Loucy (cell line): ENCODE data around the gene POLR3F.
"Not testable (repeated sequence)": the region's sequence is repeated elsewhere in the genome, so short reads cannot be mapped to it uniquely, and the experiment has no call there.

Source experiments
- H2AFZ ChIP-seq: fragments of 200-600 bp; sonication (generic); 2 replicates; pipeline ENCODE4 v1.6.0; 2016; ENCODE audit warnings: antibody characterized with exemption, mild to moderate bottlenecking, low read length, moderate library complexity
- H3F3A ChIP-seq: fragments of 200-600 bp; 2 replicates; pipeline ENCODE4 v1.6.0; 2016; ENCODE audit warnings: antibody characterized with exemption, low read depth, mild to moderate bottlenecking
- H3K27me3 ChIP-seq: fragments of 200-600 bp; sonication (generic); 2 replicates; pipeline ENCODE4 v1.6.1; 2014; ENCODE audit warnings: low read length, mild to moderate bottlenecking; ENCODE audit not compliant: insufficient read depth, poor library complexity, severe bottlenecking
- H3K36me3 ChIP-seq: fragments of 200-600 bp; sonication (generic); 2 replicates; pipeline ENCODE4 v1.6.1; 2016; ENCODE audit warnings: low read length; ENCODE audit not compliant: insufficient read depth
- H3K4me1 ChIP-seq: fragments of 200-600 bp; sonication (generic); 2 replicates; pipeline ENCODE4 v1.5.1; 2014; ENCODE audit warnings: low read length, mild to moderate bottlenecking; ENCODE audit not compliant: insufficient read depth, poor library complexity, severe bottlenecking
- H3K4me2 ChIP-seq: fragments of 200-600 bp; sonication (generic); 2 replicates; pipeline ENCODE4 v1.6.0; 2014; ENCODE audit warnings: antibody characterized with exemption, low read length, low read depth, mild to moderate bottlenecking; ENCODE audit not compliant: poor library complexity, severe bottlenecking
- H3K4me3 ChIP-seq: fragments of 200-600 bp; sonication (generic); 2 replicates; pipeline ENCODE4 v1.5.1; 2014; ENCODE audit warnings: low read length, mild to moderate bottlenecking, mixed read lengths; ENCODE audit not compliant: poor library complexity, severe bottlenecking
- H3K79me2 ChIP-seq: fragments of 200-600 bp; sonication (generic); 2 replicates; pipeline ENCODE4 v1.6.1; 2014; ENCODE audit warnings: low read length; ENCODE audit not compliant: insufficient read depth
- H3K9ac ChIP-seq: fragments of 200-600 bp; sonication (generic); 2 replicates; pipeline ENCODE4 v1.6.0; 2014; ENCODE audit warnings: mild to moderate bottlenecking, low read depth, low read length, moderate library complexity; ENCODE audit not compliant: poor library complexity, severe bottlenecking
- H3K9me2 ChIP-seq: fragments of 200-600 bp; sonication (generic); replicated peaks from 2 replicates; pipeline ENCODE4 v1.6.1; 2016; ENCODE audit warnings: low read depth, low read length, mixed read lengths
- H3K9me3 ChIP-seq: fragments of 200-600 bp; sonication (generic); 2 replicates; pipeline ENCODE4 v1.6.1; 2014; ENCODE audit warnings: mild to moderate bottlenecking, antibody characterized with exemption, low read length, low read depth; ENCODE audit not compliant: insufficient read depth
- H4K20me1 ChIP-seq: fragments of 200-600 bp; sonication (generic); 2 replicates; pipeline ENCODE4 v1.6.0; 2014; ENCODE audit warnings: antibody characterized with exemption, low read length, mild to moderate bottlenecking; ENCODE audit not compliant: insufficient read depth, poor library complexity, severe bottlenecking
- CTCF ChIP-seq: fragments of 200-600 bp; sonication (generic); conservative IDR thresholded peaks from 2 replicates; pipeline ENCODE4 v1.5.1; 2014; ENCODE audit warnings: mild to moderate bottlenecking, antibody characterized with exemption, low read length
- EZH2phosphoT487 ChIP-seq: fragments of 200-600 bp; IDR thresholded peaks from 2 replicates; pipeline ENCODE4 v1.6.1; 2018; ENCODE audit warnings: antibody characterized with exemption, mild to moderate bottlenecking, moderate library complexity, borderline replicate concordance

The POLR3F gene

GRCh38 chr20:18497603-18498002, 30.4 kb downstream of the POLR3F start:
- no peak for TF ChIP-seq CTCF
- TF ChIP-seq EZH2phosphoT487 = no peak
- no peaks in the 10 kb centered on the region for H3F3A ChIP-seq
- H4K20me1 ChIP-seq = no peaks in the 10 kb centered on the region
- no peaks in the 10 kb centered on the region for H3K36me3 ChIP-seq
- H3K4me3 ChIP-seq = peak overlapping the region; percentile 94
- no peaks in the 10 kb centered on the region for H3K9me3 ChIP-seq
- H3K79me2 ChIP-seq = peaks cover 14% of the 10 kb centered on the region
- H2AFZ ChIP-seq = peak overlapping the region; percentile 99
- peak overlapping the region; percentile 74 for H3K9ac ChIP-seq
- peaks cover 24% of the 10 kb centered on the region for H3K4me1 ChIP-seq
- no peaks in the 10 kb centered on the region for H3K9me2 ChIP-seq
- H3K27me3 ChIP-seq = peaks cover 9% of the 10 kb centered on the region
- H3K4me2 ChIP-seq = peak overlapping the region; percentile 84

GRCh38 chr20:18501672-18502071, 34.5 kb downstream of the POLR3F start:
- H3K36me3 ChIP-seq, H3K4me3 ChIP-seq, H3K79me2 ChIP-seq, H4K20me1 ChIP-seq, H3K9ac ChIP-seq, H3K9me3 ChIP-seq, H2AFZ ChIP-seq, H3K4me1 ChIP-seq, H3F3A ChIP-seq, H3K9me2 ChIP-seq, H3K4me2 ChIP-seq: not testable (repeated sequence)
- peaks cover 29% of the 10 kb centered on the region for H3K27me3 ChIP-seq

GRCh38 chr20:18504479-18505060, 37.4 kb downstream of the POLR3F start:
- H3K79me2 ChIP-seq = peaks cover 19% of the 10 kb centered on the region
- H2AFZ ChIP-seq = no peak overlapping the region

More at GRCh38 chr20:18504479-18505060, 37.4 kb downstream of the POLR3F start:
- Histone ChIP-seq H3K9ac (no peak overlapping the region), H3F3A (no peaks in the 10 kb centered on the region), H3K27me3 (peaks cover 29% of the 10 kb centered on the region), H4K20me1 (peaks cover 3% of the 10 kb centered on the region), H3K36me3 (no peaks in the 10 kb centered on the region), H3K9me2 (no peaks in the 10 kb centered on the region), H3K4me1 (peaks cover 13% of the 10 kb centered on the region), H3K4me2 (no peak overlapping the region), H3K4me3 (no peak overlapping the region), H3K9me3 (no peaks in the 10 kb centered on the region)
- no peak for TF ChIP-seq CTCF
- no peak for TF ChIP-seq EZH2phosphoT487
